Liver (tissue), 3 donors: Measurements from ENCODE around the gene TTC28.

Experiments used
- GABPA ChIP-seq, 2 donors: IDR thresholded peaks in 1 of 2; conservative IDR thresholded peaks in 1 of 2; 2 replicates each; pipeline ENCODE4 v1.6.1; 2016; ENCODE audit warnings: antibody characterized with exemption in 2 of 2, mild to moderate bottlenecking in 1 of 2, moderate library complexity in 1 of 2
- JUND ChIP-seq, 2 donors: IDR thresholded peaks; 2 replicates each; pipeline ENCODE4 v1.6.1; 2016; ENCODE audit warnings: antibody characterized with exemption in 2 of 2
- SP1 ChIP-seq: IDR thresholded peaks from 2 replicates; pipeline ENCODE4 v1.6.1; 2018; ENCODE audit warnings: antibody characterized with exemption, mild to moderate bottlenecking
- TAF1 ChIP-seq: conservative IDR thresholded peaks from 2 replicates; pipeline ENCODE4 v1.6.1; 2016; ENCODE audit warnings: antibody characterized with exemption, mild to moderate bottlenecking
- YY1 ChIP-seq: IDR thresholded peaks from 2 replicates; pipeline ENCODE4 v1.6.1; 2016; ENCODE audit warnings: antibody characterized with exemption, mild to moderate bottlenecking
- TF ChIP-seq, protein P1 (sequence below): IDR thresholded peaks from 2 replicates; pipeline ENCODE4 v1.6.1; 2016; ENCODE audit warnings: antibody characterized with exemption
- TF ChIP-seq, protein P2 (sequence below): fragments of 150-350 bp; IDR thresholded peaks from 2 replicates; pipeline ENCODE4 v1.5.1; 2017; ENCODE audit warnings: improper control_type of control experiment, low read depth, low read length; ENCODE audit not compliant: missing input control
- TF ChIP-seq, protein P3 (sequence below): IDR thresholded peaks from 2 replicates; pipeline ENCODE4 v1.6.1; 2016; ENCODE audit warnings: antibody characterized with exemption, mild to moderate bottlenecking
- donor health status: healthy.
- donor health status: healthy.

DNA sequence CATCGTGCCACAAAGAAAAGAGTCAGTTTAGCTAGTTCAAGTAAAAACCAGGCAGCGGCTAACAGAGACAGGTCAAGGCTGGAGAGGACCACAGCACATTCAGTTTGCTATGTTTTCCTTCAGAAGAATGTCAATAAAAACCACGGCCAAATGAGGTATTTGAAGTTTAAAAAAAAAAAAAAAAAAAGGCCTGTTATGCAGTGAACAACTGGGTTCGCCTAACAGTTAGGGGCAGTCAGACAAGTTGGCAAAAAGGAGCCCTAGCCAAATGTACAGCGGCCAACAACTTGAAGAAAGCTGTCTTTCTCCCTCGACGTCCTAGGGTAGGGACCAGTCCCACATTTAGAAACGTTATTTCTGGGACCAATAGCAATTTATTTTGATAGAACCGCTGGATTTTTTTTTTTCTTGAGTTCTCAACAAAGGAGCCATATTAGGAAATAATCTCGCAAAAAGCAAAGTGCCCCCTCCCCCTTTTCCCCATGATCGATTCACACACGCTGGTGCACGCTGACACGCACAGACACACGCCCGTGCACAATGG lies 237.8 kb downstream of the TTC28 start:
- TF ChIP-seq JUND (IDR thresholded peaks at IDR 0.05) (no peak), GABPA (IDR thresholded peaks at IDR 0.05 in 1 of 2, conservative IDR thresholded peaks at IDR 0.05 in 1 of 2) (no peak), SP1 (peak; percentile 7), YY1 (peak; percentile 5), TAF1 (no peak)
- TF ChIP-seq, protein P1, sequence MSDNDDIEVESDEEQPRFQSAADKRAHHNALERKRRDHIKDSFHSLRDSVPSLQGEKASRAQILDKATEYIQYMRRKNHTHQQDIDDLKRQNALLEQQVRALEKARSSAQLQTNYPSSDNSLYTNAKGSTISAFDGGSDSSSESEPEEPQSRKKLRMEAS: no peak
- TF ChIP-seq, protein P2, sequence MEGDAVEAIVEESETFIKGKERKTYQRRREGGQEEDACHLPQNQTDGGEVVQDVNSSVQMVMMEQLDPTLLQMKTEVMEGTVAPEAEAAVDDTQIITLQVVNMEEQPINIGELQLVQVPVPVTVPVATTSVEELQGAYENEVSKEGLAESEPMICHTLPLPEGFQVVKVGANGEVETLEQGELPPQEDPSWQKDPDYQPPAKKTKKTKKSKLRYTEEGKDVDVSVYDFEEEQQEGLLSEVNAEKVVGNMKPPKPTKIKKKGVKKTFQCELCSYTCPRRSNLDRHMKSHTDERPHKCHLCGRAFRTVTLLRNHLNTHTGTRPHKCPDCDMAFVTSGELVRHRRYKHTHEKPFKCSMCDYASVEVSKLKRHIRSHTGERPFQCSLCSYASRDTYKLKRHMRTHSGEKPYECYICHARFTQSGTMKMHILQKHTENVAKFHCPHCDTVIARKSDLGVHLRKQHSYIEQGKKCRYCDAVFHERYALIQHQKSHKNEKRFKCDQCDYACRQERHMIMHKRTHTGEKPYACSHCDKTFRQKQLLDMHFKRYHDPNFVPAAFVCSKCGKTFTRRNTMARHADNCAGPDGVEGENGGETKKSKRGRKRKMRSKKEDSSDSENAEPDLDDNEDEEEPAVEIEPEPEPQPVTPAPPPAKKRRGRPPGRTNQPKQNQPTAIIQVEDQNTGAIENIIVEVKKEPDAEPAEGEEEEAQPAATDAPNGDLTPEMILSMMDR: no peak
- TF ChIP-seq, protein P3, sequence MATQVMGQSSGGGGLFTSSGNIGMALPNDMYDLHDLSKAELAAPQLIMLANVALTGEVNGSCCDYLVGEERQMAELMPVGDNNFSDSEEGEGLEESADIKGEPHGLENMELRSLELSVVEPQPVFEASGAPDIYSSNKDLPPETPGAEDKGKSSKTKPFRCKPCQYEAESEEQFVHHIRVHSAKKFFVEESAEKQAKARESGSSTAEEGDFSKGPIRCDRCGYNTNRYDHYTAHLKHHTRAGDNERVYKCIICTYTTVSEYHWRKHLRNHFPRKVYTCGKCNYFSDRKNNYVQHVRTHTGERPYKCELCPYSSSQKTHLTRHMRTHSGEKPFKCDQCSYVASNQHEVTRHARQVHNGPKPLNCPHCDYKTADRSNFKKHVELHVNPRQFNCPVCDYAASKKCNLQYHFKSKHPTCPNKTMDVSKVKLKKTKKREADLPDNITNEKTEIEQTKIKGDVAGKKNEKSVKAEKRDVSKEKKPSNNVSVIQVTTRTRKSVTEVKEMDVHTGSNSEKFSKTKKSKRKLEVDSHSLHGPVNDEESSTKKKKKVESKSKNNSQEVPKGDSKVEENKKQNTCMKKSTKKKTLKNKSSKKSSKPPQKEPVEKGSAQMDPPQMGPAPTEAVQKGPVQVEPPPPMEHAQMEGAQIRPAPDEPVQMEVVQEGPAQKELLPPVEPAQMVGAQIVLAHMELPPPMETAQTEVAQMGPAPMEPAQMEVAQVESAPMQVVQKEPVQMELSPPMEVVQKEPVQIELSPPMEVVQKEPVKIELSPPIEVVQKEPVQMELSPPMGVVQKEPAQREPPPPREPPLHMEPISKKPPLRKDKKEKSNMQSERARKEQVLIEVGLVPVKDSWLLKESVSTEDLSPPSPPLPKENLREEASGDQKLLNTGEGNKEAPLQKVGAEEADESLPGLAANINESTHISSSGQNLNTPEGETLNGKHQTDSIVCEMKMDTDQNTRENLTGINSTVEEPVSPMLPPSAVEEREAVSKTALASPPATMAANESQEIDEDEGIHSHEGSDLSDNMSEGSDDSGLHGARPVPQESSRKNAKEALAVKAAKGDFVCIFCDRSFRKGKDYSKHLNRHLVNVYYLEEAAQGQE: no peak
